Uterus (tissue), 4 donors: ENCODE results near the gene LGALS9C. TPM values are rescaled to one million over a fixed set of nuclear protein-coding genes. Genes with fewer than 3 reads are reported as not detected.
"Not testable (repeated sequence)": the region's sequence is repeated elsewhere in the genome, so short reads cannot be mapped to it uniquely, and the experiment has no call there.

Source experiments
- DNase-seq, 2 donors: peaks; one replicate each; pipeline ENCODE4 v3.0.0-alpha.2; 2019 to 2020
- H3K27ac ChIP-seq, 2 donors: fragments of 200-600 bp; sonication (generic); 1 replicate in 1 of 2; 2 replicates in 1 of 2; pipeline ENCODE4 v1.5.1; 2016 to 2018
- H3K27me3 ChIP-seq, 2 donors: fragments of 200-600 bp; sonication (generic); one replicate each; pipeline ENCODE4 v1.5.1; 2018 to 2019; ENCODE audit warnings: control low read depth in 1 of 2
- H3K36me3 ChIP-seq, 2 donors: fragments of 200-600 bp; sonication (generic); one replicate each; pipeline ENCODE4 v1.5.1; 2019; ENCODE audit warnings: control low read depth in 1 of 2
- H3K4me1 ChIP-seq, 2 donors: fragments of 200-600 bp; sonication (generic); one replicate each; pipeline ENCODE4 v1.5.1; 2018 to 2019; ENCODE audit warnings: control low read depth in 1 of 2
- H3K4me3 ChIP-seq, 2 donors: fragments of 200-600 bp; sonication (generic); 1 replicate in 1 of 2; 2 replicates in 1 of 2; pipeline ENCODE4 v1.5.1; 2018 to 2019; ENCODE audit warnings: mild to moderate bottlenecking in 1 of 2
- H3K9me3 ChIP-seq, 2 donors: fragments of 200-600 bp; sonication (generic); one replicate each; pipeline ENCODE4 v1.5.1; 2019; ENCODE audit warnings: control low read depth in 1 of 2
- intact Hi-C: fragments of 100-400 bp; cut with DNase I; formaldehyde crosslinking; loops from one replicate; pipeline ENCODE4 v1.15.1; 2023; ENCODE audit warnings: low total_unique reads
- total RNA-seq, 4 donors: library from RNA; depleted of rRNA in 3 of 4; stranded (reverse); fragments of >200 nt in 3 of 4; gene quantifications; one replicate each; pipeline versions ENCODE4 v1.1.0 to v1.2.4, GENCODE V29; 2014 to 2023
- donor health status: DM: yes; HTN: yes; CAD: no.

Gene LGALS9C
- total RNA-seq, 4 donors from 2014 or later = not detected

DNA sequence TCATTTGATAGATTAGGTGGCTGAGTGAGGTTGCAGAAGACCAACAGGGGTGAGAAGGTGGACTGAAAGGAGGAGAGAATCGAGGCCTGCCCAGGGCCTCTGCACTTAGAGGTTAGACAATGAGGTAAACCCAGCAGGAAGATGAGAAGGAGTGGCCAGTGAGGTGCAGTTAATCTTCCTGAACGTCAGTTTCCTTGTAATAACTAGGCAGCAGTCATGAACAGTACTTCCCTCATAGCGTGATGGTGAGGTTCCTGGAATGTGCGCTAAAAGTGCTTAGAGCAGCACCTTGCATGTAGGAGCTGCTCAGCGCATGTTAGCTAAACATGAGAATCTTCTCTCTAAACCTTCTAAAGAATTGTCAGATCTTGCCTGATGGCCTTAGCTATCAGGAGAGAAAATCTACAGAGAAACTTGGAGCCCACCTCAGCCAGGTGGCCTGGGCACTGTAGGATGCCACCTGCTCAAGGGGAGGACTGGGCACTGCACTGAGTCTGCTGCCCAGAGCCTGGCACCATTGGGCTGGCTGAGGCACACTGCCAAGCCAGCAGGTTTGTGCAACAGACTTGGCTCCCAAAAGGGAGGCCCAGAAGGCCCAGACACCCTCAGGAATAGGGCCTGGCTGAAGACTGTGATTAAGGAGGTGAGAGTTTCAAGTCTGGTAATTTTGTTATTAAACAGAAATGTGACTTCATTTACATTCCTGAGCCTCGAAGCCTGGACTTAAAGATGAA lies 10.2 kb upstream of the LGALS9C start:
- H3K4me1 ChIP-seq, H3K27ac ChIP-seq, H3K27me3 ChIP-seq, H3K4me3 ChIP-seq, intact Hi-C loops, H3K36me3 ChIP-seq, DNase-seq, H3K9me3 ChIP-seq: not testable (repeated sequence)

GRCh38 chr17:18467001-18467400 lies 9.6 kb upstream of the LGALS9C start:
- H3K27ac ChIP-seq, intact Hi-C loops, H3K4me3 ChIP-seq, H3K4me1 ChIP-seq, H3K36me3 ChIP-seq, H3K9me3 ChIP-seq, DNase-seq, H3K27me3 ChIP-seq: not testable (repeated sequence)

DNA sequence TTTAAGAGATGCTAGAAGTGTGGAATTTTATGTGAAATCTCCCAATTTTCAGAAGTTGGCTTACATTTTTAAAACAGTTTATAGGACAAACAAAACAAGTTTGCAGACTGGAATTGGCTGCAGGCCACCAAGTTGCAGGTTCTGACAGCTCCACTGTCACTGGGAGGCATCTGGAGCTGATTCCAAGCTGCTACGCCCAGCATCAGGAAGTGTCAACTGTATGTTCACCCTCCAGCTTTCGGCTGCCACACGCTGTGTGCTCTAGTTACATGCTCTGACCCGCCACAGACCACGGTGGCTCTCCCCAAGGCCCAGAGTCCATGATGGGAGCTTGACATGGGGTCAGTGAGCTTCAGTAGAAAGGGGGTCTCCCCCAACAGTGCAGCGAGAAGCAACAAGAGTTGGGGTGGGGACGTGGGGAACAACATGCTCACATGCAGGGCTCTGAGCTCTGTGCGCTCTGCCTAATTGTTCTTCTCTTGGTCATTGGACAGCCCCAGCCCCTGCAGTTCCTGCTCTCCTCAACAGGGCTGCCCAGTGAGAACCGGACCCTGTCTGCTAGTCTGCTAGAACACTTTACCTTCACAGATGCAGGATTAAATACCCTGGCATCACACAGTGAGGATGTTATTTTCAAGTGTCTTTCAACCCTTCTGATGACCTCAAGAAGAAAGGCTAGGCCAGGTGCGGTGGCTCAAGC lies 8.0 kb upstream of the LGALS9C start:
- H3K36me3 ChIP-seq, intact Hi-C loops, H3K27me3 ChIP-seq, H3K9me3 ChIP-seq, H3K27ac ChIP-seq, H3K4me1 ChIP-seq, H3K4me3 ChIP-seq, DNase-seq: not testable (repeated sequence)

DNA sequence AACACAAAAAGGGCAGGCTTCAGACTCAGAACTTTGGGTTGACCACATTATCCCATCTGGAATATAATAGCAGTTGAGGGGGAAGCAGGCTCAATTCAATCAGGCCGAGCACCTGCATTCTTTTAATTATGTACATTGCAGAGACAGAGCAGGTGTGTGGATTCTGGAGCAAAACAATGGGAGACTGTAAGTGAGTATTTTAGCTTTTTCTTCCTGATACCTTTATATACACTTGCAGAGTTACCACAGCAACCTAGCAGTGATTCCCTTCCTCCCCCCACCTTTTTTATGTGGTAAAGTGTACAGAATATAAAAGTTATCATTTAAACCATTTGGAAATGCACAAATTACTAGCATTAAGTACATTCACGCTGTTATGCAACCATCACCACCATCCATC lies 6.8 kb upstream of the LGALS9C start:
- H3K9me3 ChIP-seq, DNase-seq, H3K27ac ChIP-seq, intact Hi-C loops, H3K36me3 ChIP-seq, H3K4me1 ChIP-seq, H3K4me3 ChIP-seq, H3K27me3 ChIP-seq: not testable (repeated sequence)

DNA sequence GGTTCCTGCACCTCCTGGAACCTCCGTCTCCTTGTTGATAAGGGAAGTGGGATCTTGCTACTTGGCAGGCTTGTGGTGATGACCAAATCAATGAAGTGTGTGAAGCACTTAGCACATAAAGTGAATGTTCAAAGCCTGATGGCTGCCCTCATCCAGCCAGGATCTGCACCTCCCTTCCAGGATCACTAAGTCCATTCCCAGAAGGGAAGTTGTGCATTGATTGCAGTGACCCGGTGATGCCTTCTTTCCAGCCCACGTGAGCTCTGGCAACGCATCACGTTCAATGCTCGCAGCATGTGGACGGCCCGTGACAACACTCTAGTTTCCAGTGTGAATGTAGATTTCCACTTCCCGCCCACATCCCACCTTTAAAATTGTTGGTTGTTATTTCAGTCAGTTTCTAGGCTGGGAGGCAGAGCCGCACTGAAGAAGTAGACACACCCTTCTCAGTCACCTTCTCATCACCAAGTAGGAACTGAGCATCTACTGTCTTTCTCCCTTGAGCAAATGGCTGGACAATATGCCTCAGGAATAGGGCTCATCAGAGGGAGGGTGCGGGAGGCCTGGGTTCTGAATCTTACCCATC lies 6.2 kb upstream of the LGALS9C start:
- H3K9me3 ChIP-seq, H3K27me3 ChIP-seq, H3K27ac ChIP-seq, H3K4me3 ChIP-seq, H3K4me1 ChIP-seq, intact Hi-C loops, H3K36me3 ChIP-seq, DNase-seq: not testable (repeated sequence)

DNA sequence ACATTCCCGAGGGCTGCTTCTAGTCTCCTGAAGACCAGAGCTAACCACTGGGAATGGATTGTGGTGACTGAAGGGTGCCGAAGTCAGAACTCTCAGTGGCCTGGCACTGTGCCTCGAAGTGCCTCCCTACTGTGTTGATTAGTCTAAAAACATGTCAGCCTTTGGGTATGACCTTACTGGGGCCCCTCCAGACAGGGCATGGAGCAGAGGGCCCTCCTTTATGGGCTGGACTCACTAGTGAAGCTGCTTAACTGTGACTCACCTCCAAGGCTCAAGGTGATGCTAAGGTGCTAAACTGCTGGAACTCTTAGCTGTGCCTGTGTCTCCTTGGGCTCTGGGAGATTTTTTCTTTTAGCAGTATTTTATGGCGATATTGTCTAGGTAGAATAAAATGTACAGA lies 2.6 kb upstream of the LGALS9C start:
- intact Hi-C loops, H3K36me3 ChIP-seq, H3K4me1 ChIP-seq, H3K4me3 ChIP-seq, H3K27ac ChIP-seq, H3K27me3 ChIP-seq, H3K9me3 ChIP-seq, DNase-seq: not testable (repeated sequence)

DNA sequence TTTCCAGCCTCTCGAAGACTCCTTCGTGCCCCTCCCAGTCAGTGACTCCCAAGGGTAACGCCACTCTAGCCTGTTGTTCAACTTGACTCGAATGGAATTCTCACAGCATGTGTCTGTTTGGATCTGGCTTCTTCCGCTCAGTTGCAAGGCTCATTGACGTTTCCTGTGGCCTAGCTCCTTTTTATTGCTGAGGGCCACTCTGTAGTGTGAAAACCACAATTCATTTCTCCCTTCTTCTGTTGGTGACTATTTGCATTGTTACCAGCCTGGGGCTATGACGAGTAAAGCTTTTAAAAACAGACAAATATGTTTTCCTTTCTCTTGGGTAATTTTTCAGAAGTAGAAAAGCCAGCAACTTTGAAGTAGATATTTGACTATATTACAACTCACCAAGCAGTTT lies 1.8 kb upstream of the LGALS9C start:
- H3K9me3 ChIP-seq, H3K4me1 ChIP-seq, H3K27ac ChIP-seq, H3K4me3 ChIP-seq, H3K27me3 ChIP-seq, DNase-seq, H3K36me3 ChIP-seq, intact Hi-C loops: not testable (repeated sequence)

- H3K4me1 ChIP-seq, H3K27ac ChIP-seq, DNase-seq, H3K36me3 ChIP-seq, H3K9me3 ChIP-seq, intact Hi-C loops, H3K27me3 ChIP-seq, H3K4me3 ChIP-seq: not testable (repeated sequence)
Observed at GRCh38 chr17:18477367-18477766, 778 bp downstream of the LGALS9C start.

DNA sequence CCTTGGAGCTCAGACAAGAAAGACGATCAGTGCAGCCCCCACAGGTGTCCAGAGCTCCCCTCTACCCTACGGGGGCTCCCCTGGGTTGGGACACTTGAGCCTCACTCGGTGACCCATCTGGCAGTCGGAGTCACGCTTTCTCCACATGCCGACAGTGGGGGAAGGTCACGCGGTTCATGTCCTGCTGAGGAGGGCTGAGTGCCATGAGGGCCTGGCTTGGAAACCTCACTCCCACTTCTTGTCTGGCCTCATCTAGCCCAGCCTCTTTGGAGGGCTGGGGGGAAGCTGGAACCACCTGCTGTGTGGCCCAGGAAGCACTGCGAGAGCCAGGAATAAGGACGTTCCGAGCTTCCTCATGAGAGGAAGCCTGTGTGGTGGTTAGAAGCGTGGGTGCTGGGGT lies 1.8 kb downstream of the LGALS9C start:
- H3K4me1 ChIP-seq, H3K4me3 ChIP-seq, H3K9me3 ChIP-seq, intact Hi-C loops, H3K36me3 ChIP-seq, H3K27me3 ChIP-seq, DNase-seq, H3K27ac ChIP-seq: not testable (repeated sequence)

DNA sequence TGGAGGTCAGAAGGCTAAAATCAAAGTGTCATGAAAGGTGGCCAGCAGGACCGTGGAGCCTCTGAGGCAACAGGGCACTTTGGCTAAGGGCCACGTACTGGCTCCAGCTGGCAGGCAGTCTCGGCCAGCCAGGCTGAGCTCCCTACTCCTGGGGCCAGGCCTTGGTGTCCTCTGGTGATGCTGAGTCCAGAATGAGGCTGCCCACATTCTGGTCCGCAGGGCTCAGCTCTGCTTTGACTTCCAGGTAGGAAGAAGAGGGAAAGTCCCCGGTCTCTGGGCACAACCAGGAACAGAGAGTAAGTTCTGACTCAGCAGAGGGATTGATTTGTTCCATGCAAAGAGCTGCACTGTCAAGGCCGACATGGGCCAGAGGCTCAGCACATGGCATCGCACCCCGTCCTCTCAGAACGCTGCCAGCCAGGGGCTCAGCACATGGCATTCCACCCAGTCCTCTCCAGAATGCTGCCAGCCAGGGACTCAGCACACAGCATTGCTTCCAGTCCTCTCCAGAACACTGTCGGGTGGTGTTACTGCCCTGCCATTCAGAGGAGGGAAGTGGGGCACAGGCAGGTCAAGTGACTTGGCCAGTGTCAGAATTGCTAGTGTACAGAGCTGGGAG lies 2.5 kb downstream of the LGALS9C start:
- H3K27ac ChIP-seq, H3K4me1 ChIP-seq, H3K27me3 ChIP-seq, intact Hi-C loops, H3K9me3 ChIP-seq, H3K36me3 ChIP-seq, DNase-seq, H3K4me3 ChIP-seq: not testable (repeated sequence)

- DNase-seq, H3K4me1 ChIP-seq, H3K27me3 ChIP-seq, H3K27ac ChIP-seq, H3K9me3 ChIP-seq, H3K36me3 ChIP-seq, intact Hi-C loops, H3K4me3 ChIP-seq: not testable (repeated sequence)
Observed at GRCh38 chr17:18481775-18482174, 5.2 kb downstream of the LGALS9C start.

- H3K9me3 ChIP-seq, DNase-seq, intact Hi-C loops, H3K27ac ChIP-seq, H3K4me1 ChIP-seq, H3K36me3 ChIP-seq, H3K27me3 ChIP-seq, H3K4me3 ChIP-seq: not testable (repeated sequence)
Observed at GRCh38 chr17:18485936-18486464, 9.4 kb downstream of the LGALS9C start.

- H3K9me3 ChIP-seq, H3K36me3 ChIP-seq, H3K4me3 ChIP-seq, DNase-seq, H3K4me1 ChIP-seq, H3K27me3 ChIP-seq, H3K27ac ChIP-seq, intact Hi-C loops: not testable (repeated sequence)
Observed at GRCh38 chr17:18487633-18488032, 11.0 kb downstream of the LGALS9C start.
